K562 (cell line): ENCODE data around the gene HHIPL1.

Source experiments
- ETV6 ChIP-seq, 3 experiments: fragments of 150-350 bp in 1 of 3; sonication (generic) in 1 of 3; formaldehyde crosslinking in 1 of 3; IDR thresholded peaks; 2 replicates each; pipeline versions ENCODE4 v1.6.1 to v1.8.0; 2014 to 2022; ENCODE audit warnings: borderline replicate concordance in 2 of 3, low read depth in 2 of 3, antibody characterized with exemption in 1 of 3, low read length in 1 of 3, mild to moderate bottlenecking in 1 of 3, missing genetic modification reagents in 1 of 3
- TF ChIP-seq, protein P1 (sequence below), 3 experiments: fragments of 200-800 bp in 1 of 3; sonication (Bioruptor generic) in 1 of 3; sonication (generic) in 1 of 3; formaldehyde crosslinking in 1 of 3; IDR thresholded peaks; 2 replicates each; pipeline versions ENCODE4 v1.6.1 to v1.8.0; 2016 to 2022; ENCODE audit warnings: mild to moderate bottlenecking in 2 of 3, missing compliant biosample characterization in 2 of 3, missing genetic modification characterization in 2 of 3, missing genetic modification reagents in 1 of 3

- no peak for TF ChIP-seq ETV6 (IDR thresholded peaks at IDR 0.05; ENCODE audit: borderline replicate concordance in 1 of 2, low read depth in 2 of 2, low read length in 1 of 2)
- TF ChIP-seq ETV6 (CRISPR knock-in tag; IDR thresholded peaks at IDR 0.05; ENCODE audit: borderline replicate concordance): no peak
- TF ChIP-seq, protein P1, sequence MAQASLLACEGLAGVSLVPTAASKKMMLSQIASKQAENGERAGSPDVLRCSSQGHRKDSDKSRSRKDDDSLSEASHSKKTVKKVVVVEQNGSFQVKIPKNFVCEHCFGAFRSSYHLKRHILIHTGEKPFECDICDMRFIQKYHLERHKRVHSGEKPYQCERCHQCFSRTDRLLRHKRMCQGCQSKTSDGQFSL (CRISPR knock-in tag; IDR thresholded peaks at IDR 0.05): no peak
- TF ChIP-seq, protein P1 (tag; IDR thresholded peaks at IDR 0.05): no peak
These were observed 81.0 kb downstream of the HHIPL1 start for GRCh38 chr14:99725774-99726537.
